Memory B cell (primary cell): ENCODE results near the gene IER2.

Experiments
- ATAC-seq: fragments of 150-1000 bp; cut with Tn5 transposase; 2 replicates; pipeline ENCODE4 v1.10.0; 2021; ENCODE audit warnings: low read depth, mild to moderate bottlenecking, moderate library complexity
- DNase-seq, 2 donors: peaks; one replicate each; pipeline ENCODE4 v3.0.0; 2022; ENCODE audit warnings: low spot score in 2 of 2
- H3K27ac Mint-ChIP-seq: one replicate; pipeline ENCODE4 v1.8.0; 2022; ENCODE audit warnings: mild to moderate bottlenecking, moderate library complexity, mixed read lengths
- H3K27me3 Mint-ChIP-seq: one replicate; pipeline ENCODE4 v1.8.0; 2022; ENCODE audit warnings: mixed read lengths
- H3K36me3 Mint-ChIP-seq: one replicate; pipeline ENCODE4 v1.8.0; 2022; ENCODE audit warnings: mild to moderate bottlenecking, mixed read lengths
- H3K4me1 Mint-ChIP-seq: one replicate; pipeline ENCODE4 v1.8.0; 2022; ENCODE audit warnings: mixed read lengths
- H3K4me3 Mint-ChIP-seq: one replicate; pipeline ENCODE4 v1.8.0; 2022; ENCODE audit warnings: mild to moderate bottlenecking, moderate library complexity, mixed read lengths
- H3K9me3 Mint-ChIP-seq: one replicate; pipeline ENCODE4 v1.8.0; 2022; ENCODE audit warnings: mixed read lengths

IER2 gene, protein sequence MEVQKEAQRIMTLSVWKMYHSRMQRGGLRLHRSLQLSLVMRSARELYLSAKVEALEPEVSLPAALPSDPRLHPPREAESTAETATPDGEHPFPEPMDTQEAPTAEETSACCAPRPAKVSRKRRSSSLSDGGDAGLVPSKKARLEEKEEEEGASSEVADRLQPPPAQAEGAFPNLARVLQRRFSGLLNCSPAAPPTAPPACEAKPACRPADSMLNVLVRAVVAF

GRCh38 chr19:13150187-13150930, at the start of gene IER2, which contains the start of gene STX10:
Gene IER2, plus strand, starts transcription at chr19:13150411. Its CDS starts 2,776 bp downstream, at chr19:13153187.
Gene STX10, minus strand, starts transcription at chr19:13150375. Its CDS starts 202 bp downstream, at chr19:13150173.
- peaks cover 26% of the 10 kb centered on the region for H3K4me1 Mint-ChIP-seq
- peak within 1 kb of the TSS; percentile 84 for H3K4me3 Mint-ChIP-seq
- H3K9me3 Mint-ChIP-seq = no peaks in the 10 kb centered on the region
- DNase-seq (peak; percentile 82 to 91), ATAC-seq (peak; percentile 59)
- peak within 1 kb of the TSS; percentile 96 for H3K27ac Mint-ChIP-seq
- H3K27me3 Mint-ChIP-seq = no peaks in the 10 kb centered on the region
- peaks cover 13% of the 10 kb centered on the region for H3K36me3 Mint-ChIP-seq

- H3K4me1 Mint-ChIP-seq = peaks cover 37% of the 10 kb centered on the region
- peak overlapping the region; percentile 95 for H3K4me3 Mint-ChIP-seq
- DNase-seq (peak in 1 of 2 donors; percentile 19), ATAC-seq (no peak)
- H3K27me3 Mint-ChIP-seq = no peaks in the 10 kb centered on the region
- H3K27ac Mint-ChIP-seq = peak overlapping the region; percentile 92
- peaks cover 12% of the 10 kb centered on the region for H3K36me3 Mint-ChIP-seq
- no peaks in the 10 kb centered on the region for H3K9me3 Mint-ChIP-seq
Measured at GRCh38 chr19:13100841-13101589, 49.2 kb upstream of the IER2 start.

GRCh38 chr19:13101590-13102415, 48.4 kb upstream of the IER2 start:
- Mint-ChIP-seq H3K27ac (peak overlapping the region; percentile 92), H3K4me1 (peaks cover 40% of the 10 kb centered on the region), H3K4me3 (peak overlapping the region; percentile 95), H3K36me3 (peaks cover 12% of the 10 kb centered on the region), H3K27me3 (no peaks in the 10 kb centered on the region), H3K9me3 (no peaks in the 10 kb centered on the region)
- no peak for ATAC-seq
- DNase-seq = no peak

GRCh38 chr19:13102416-13102665, 47.9 kb upstream of the IER2 start:
- ATAC-seq (no peak), DNase-seq (no peak)
- peaks cover 12% of the 10 kb centered on the region for H3K36me3 Mint-ChIP-seq
- peak overlapping the region; percentile 95 for H3K4me3 Mint-ChIP-seq
- no peaks in the 10 kb centered on the region for H3K9me3 Mint-ChIP-seq
- H3K27me3 Mint-ChIP-seq = no peaks in the 10 kb centered on the region
- peaks cover 40% of the 10 kb centered on the region for H3K4me1 Mint-ChIP-seq
- peak overlapping the region; percentile 92 for H3K27ac Mint-ChIP-seq

GRCh38 chr19:13102666-13103580, 47.3 kb upstream of the IER2 start, which contains the start of gene LYL1:
Gene LYL1, minus strand, starts transcription at chr19:13102858. Its CDS starts 1,687 bp downstream, at chr19:13101171.
- peaks cover 15% of the 10 kb centered on the region for H3K36me3 Mint-ChIP-seq

GRCh38 chr19:13103581-13104359, 46.4 kb upstream of the IER2 start:
- peak; percentile 4 for ATAC-seq
- H3K4me1 Mint-ChIP-seq = peaks cover 37% of the 10 kb centered on the region
- peak overlapping the region; percentile 92 for H3K27ac Mint-ChIP-seq
- H3K27me3 Mint-ChIP-seq = no peaks in the 10 kb centered on the region
- no peaks in the 10 kb centered on the region for H3K9me3 Mint-ChIP-seq
- H3K36me3 Mint-ChIP-seq = peaks cover 15% of the 10 kb centered on the region
- peak in 1 of 2 donors; percentile 35 for DNase-seq
- peak overlapping the region; percentile 95 for H3K4me3 Mint-ChIP-seq

More at GRCh38 chr19:13102666-13103580, 47.3 kb upstream of the IER2 start, which contains the start of gene LYL1:
- Mint-ChIP-seq H3K4me3 (peak within 1 kb of the TSS; percentile 95), H3K27me3 (no peaks in the 10 kb centered on the region), H3K9me3 (no peaks in the 10 kb centered on the region), H3K27ac (peak within 1 kb of the TSS; percentile 92), H3K4me1 (peaks cover 42% of the 10 kb centered on the region)
- ATAC-seq (peak; percentile 65), DNase-seq (peak; percentile 80 to 86)

DNA sequence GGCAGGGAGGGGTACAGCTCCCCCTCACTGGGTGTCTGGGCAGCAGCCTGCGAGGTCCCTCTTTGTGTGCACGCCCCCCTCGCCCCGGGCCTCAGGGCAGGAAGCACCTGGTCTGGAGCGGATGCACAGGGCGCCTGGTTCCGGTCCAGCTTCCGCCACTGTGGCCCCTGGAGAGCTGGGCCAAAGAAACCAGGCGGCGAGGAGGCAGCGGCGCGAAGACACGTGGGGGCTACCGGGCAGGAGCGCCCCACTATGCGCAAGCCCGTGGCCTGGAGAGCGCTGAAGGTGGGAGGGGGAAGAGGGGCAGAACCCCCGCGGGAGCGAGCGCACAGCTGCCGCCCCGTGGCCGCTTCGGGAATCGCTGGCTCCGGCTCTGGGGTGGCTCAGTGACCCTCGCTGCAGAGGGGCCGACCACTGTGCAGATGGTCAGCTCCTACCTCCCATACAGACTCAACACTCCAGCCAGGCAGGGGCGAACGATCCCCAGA, 45.8 kb upstream of the IER2 start:
- no peaks in the 10 kb centered on the region for H3K27me3 Mint-ChIP-seq
- DNase-seq (peak; percentile 90 to 93), ATAC-seq (peak; percentile 64)
- peak overlapping the region; percentile 92 for H3K27ac Mint-ChIP-seq
- H3K9me3 Mint-ChIP-seq = no peaks in the 10 kb centered on the region
- peaks cover 35% of the 10 kb centered on the region for H3K4me1 Mint-ChIP-seq
- peaks cover 15% of the 10 kb centered on the region for H3K36me3 Mint-ChIP-seq
- peak overlapping the region; percentile 86 for H3K4me3 Mint-ChIP-seq

- peaks cover 12% of the 10 kb centered on the region for H3K36me3 Mint-ChIP-seq
- ATAC-seq (peak; percentile 2), DNase-seq (peak in 1 of 2 donors; percentile 49)
- peaks cover 32% of the 10 kb centered on the region for H3K4me1 Mint-ChIP-seq
- peak overlapping the region; percentile 92 for H3K27ac Mint-ChIP-seq
- no peaks in the 10 kb centered on the region for H3K9me3 Mint-ChIP-seq
- no peaks in the 10 kb centered on the region for H3K27me3 Mint-ChIP-seq
- H3K4me3 Mint-ChIP-seq = peak overlapping the region; percentile 86
Measured at GRCh38 chr19:13104848-13105711, 45.1 kb upstream of the IER2 start.

DNA sequence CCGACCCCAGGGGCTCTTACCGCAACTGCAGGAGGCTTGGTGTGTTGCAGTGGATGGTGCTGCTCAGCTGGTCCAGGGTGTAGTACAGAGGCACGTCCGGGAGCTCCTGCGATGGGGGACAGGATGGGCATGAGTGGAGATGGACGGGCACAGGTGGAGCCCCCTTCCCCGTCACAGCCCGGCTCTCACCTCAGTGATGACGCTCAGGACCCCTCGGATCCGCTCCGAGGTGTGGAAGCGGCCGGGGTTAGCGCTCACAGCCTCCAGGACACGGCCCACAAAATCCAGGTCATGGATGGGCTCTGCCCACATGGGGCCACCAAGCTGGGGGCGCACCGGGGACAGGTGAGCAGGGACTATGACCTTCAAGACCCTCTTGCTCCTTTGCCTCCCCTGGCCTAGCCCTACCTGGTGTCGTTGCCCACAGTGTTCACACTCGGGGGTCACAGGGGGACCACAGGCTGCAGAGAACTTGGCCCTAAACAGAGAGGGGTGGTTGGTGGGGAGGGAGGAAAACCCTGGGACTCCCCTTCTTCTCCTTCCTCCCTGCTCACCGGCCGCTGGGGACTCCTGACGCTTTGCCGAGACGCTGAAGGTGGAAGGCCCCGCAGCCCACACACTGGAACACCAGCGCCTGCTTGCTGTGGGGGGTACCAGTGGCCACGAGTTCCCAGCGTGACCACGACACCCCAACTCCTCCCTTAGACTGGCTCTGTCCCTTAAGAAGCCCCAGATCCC, 40.7 kb upstream of the IER2 start:
- DNase-seq (no peak), ATAC-seq (no peak)
- no peaks in the 10 kb centered on the region for H3K27me3 Mint-ChIP-seq
- no peak overlapping the region for H3K4me3 Mint-ChIP-seq
- no peak overlapping the region for H3K27ac Mint-ChIP-seq
- peaks cover 5% of the 10 kb centered on the region for H3K36me3 Mint-ChIP-seq
- H3K9me3 Mint-ChIP-seq = no peaks in the 10 kb centered on the region
- H3K4me1 Mint-ChIP-seq = peaks cover 16% of the 10 kb centered on the region

DNA sequence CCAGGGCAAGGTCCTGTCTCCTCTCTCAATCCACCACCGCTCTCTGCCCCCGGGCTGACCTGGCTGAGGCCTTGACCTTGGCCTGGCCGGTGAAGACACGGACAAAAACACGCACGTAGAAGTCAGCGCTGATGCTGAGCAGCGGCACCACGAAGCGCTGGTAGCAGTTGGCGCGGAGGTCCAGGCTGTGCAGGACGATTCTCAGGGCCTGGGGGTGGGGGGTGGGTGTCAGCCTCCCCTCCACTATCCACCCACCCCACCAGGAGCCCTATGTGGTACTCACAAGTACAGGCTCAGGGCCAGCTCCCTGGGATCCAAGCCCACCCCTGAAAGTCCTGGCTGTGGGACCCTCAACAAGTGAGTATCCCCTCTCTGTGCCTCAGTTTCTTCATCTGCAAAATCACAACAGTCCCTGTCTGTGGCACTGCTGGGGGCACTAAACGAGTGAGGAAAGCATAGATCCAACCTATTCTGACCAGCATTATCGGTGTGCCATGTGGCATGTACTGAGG, 40.1 kb upstream of the IER2 start:
- DNase-seq (no peak), ATAC-seq (no peak)
- no peaks in the 10 kb centered on the region for H3K27me3 Mint-ChIP-seq
- H3K4me1 Mint-ChIP-seq = peaks cover 13% of the 10 kb centered on the region
- H3K36me3 Mint-ChIP-seq = peaks cover 5% of the 10 kb centered on the region
- no peak overlapping the region for H3K27ac Mint-ChIP-seq
- H3K9me3 Mint-ChIP-seq = no peaks in the 10 kb centered on the region
- no peak overlapping the region for H3K4me3 Mint-ChIP-seq

DNA sequence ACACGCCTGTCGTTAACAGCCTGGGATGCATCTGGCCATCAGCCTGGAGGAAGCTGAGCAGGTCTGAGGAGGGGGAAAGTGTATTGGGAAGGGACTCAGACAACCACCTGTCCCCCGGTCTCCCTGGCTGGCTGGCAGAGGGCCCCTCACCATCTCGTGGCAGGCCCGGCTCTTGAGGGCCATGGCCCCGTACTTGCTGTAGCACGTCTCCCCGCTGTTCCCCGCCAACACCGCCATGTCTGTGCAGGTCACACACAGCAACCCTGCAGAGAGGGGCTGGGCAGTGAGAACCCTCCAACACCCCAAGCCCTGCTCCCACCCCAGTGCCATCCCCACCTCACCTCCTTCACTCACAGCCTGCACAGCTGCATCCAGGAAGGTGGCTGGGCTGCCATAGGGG, 37.7 kb upstream of the IER2 start:
- Mint-ChIP-seq H3K9me3 (no peaks in the 10 kb centered on the region), H3K27ac (no peak overlapping the region), H3K4me3 (no peak overlapping the region), H3K36me3 (peaks cover 6% of the 10 kb centered on the region), H3K27me3 (no peaks in the 10 kb centered on the region), H3K4me1 (peaks cover 9% of the 10 kb centered on the region)
- ATAC-seq = no peak
- no peak for DNase-seq
